Spleen (tissue), 11 donors: Measurements from ENCODE around the gene RPL31. TPM values are rescaled to one million over a fixed set of nuclear protein-coding genes. Genes with fewer than 3 reads are reported as not detected.
A peak's percentile ranks its signal among the peaks of the same experiment; 100 is the strongest.

ENCODE experiments used
- DNase-seq: peaks from one replicate; pipeline ENCODE4 v3.0.0-alpha.2; 2020
- H3K27ac ChIP-seq, 8 donors: fragments of 200-600 bp; sonication (generic) in 7 of 8; 1 replicate in 4 of 8; 2 replicates in 4 of 8; pipeline versions ENCODE4 v1.5.0 to v1.8.0; 2016 to 2021; ENCODE audit warnings: inconsistent platforms in 4 of 8, mild to moderate bottlenecking in 4 of 8, moderate library complexity in 1 of 8
- H3K27me3 ChIP-seq, 7 donors: fragments of 200-600 bp; sonication (generic) in 6 of 7; replicated peaks in 1 of 7; 1 replicate in 4 of 7; 2 replicates in 3 of 7; pipeline versions ENCODE4 v1.5.0 to v1.8.0; 2016 to 2021; ENCODE audit warnings: inconsistent platforms in 3 of 7, mild to moderate bottlenecking in 1 of 7
- H3K36me3 ChIP-seq, 6 donors: fragments of 200-600 bp; sonication (generic) in 5 of 6; 1 replicate in 4 of 6; 2 replicates in 2 of 6; pipeline versions ENCODE4 v1.5.0 to v1.8.0; 2016 to 2021; ENCODE audit warnings: inconsistent platforms in 2 of 6
- H3K4me1 ChIP-seq, 6 donors: fragments of 200-600 bp; sonication (generic) in 5 of 6; 1 replicate in 3 of 6; 2 replicates in 3 of 6; pipeline versions ENCODE4 v1.5.0 to v1.8.0; 2016 to 2021; ENCODE audit warnings: inconsistent platforms in 3 of 6
- H3K4me3 ChIP-seq, 8 donors: fragments of 200-600 bp; sonication (generic) in 7 of 8; 1 replicate in 4 of 8; 2 replicates in 4 of 8; pipeline versions ENCODE4 v1.5.0 to v1.8.0; 2016 to 2021; ENCODE audit warnings: inconsistent platforms in 4 of 8, mild to moderate bottlenecking in 4 of 8, moderate library complexity in 2 of 8
- H3K9me3 ChIP-seq, 8 donors: fragments of 200-600 bp; sonication (generic) in 7 of 8; 1 replicate in 4 of 8; 2 replicates in 4 of 8; pipeline versions ENCODE4 v1.5.0 to v1.8.0; 2016 to 2021; ENCODE audit warnings: inconsistent platforms in 4 of 8
- CTCF ChIP-seq, 11 experiments: fragments of 200-600 bp in 7 of 11; fragments of 450-650 bp in 4 of 11; sonication (generic) in 4 of 11; IDR thresholded peaks in 8 of 11; conservative IDR thresholded peaks in 3 of 11; 1 replicate in 7 of 11; 2 replicates in 4 of 11; pipeline versions ENCODE4 v1.4.0 to v1.8.0; 2016 to 2021; ENCODE audit warnings: antibody characterized with exemption in 11 of 11, inconsistent platforms in 4 of 11, mild to moderate bottlenecking in 1 of 11
- POLR2A ChIP-seq, 3 donors: fragments of 450-650 bp; IDR thresholded peaks; one replicate each; pipeline ENCODE4 v1.5.1; 2017; ENCODE audit warnings: antibody characterized with exemption in 3 of 3, mild to moderate bottlenecking in 1 of 3
- POLR2AphosphoS5 ChIP-seq, 3 donors: sonication (generic); formaldehyde crosslinking; IDR thresholded peaks; one replicate each; pipeline ENCODE4 v1.5.1; 2017; ENCODE audit warnings: antibody characterized with exemption in 3 of 3
- WGBS, 5 donors: extraction: QIAGEN DNeasy Blood & Tissue Kit in 3 of 5; methylation state at CpG; one replicate each; pipeline versions ENCODE4 v1.1.5 to v1.1.7; 2013 to 2018; 5-methylcytosine and 5-hydroxymethylcytosine counted together
- intact Hi-C: fragments of 100-400 bp; cut with DNase I; formaldehyde crosslinking; loops from one replicate; pipeline ENCODE4 v1.15.0; 2023; ENCODE audit warnings: low total_unique reads
- polyA plus RNA-seq, 3 donors: library from polyadenylated mRNA; stranded (reverse); fragments of 200-250 nt; gene quantifications; one replicate each; pipeline ENCODE4 v1.2.1, GENCODE V29; 2013
- total RNA-seq, 7 donors: library from RNA; depleted of rRNA in 3 of 7; stranded (reverse); fragments of >200 nt in 3 of 7; fragmentation: NEBNext Ultra II Directional in 4 of 7; extraction: Animal tissue kit (Norgen Biotek cat#: 25700) in 4 of 7; gene quantifications; one replicate each; pipeline versions ENCODE4 v1.1.0 to v1.2.1, GENCODE V29; 2016 to 2021
- donor health status: healthy with polysubstance abuse.
- donor health status: DM: no; HTN: no; CAD: no; lungs with moderate emphysema.
- donor health status: DM: no; HTN: no; CAD: no.
- donor health status: Bipolar disorder and iron deficiency.
- donor health status: healthy.
- donor health status: DM: no; HTN: no; CAD: no.
- donor health status: DM: yes; HTN: yes; CAD: no.

Gene RPL31
- total and polyA plus RNA-seq, 10 donors, result 876 to 10,502 (median 1,250) TPM

GRCh38 chr2:101052147-101052546 is 50.1 kb downstream of the RPL31 start:
- H3K27me3 ChIP-seq, result no peaks in the 10 kb centered on the region
- H3K9me3 ChIP-seq, result peaks cover 0 to 3% (median 0%) of the 10 kb centered on the region in 8 donors
- H3K27ac ChIP-seq, result peak overlapping the region in 3 of 8 donors; percentile 19 to 40 (median 34)
- H3K36me3 ChIP-seq, result peaks cover 0 to 84% (median 4%) of the 10 kb centered on the region in 6 donors
- H3K4me3 ChIP-seq, result no peak overlapping the region
- 80 to 95% (median 88%) methylated on average over 5 of the region's 5 CpGs for WGBS, 5 donors
- intact Hi-C loops, result no loop called here
- no peak for DNase-seq
- TF ChIP-seq POLR2AphosphoS5 (IDR thresholded peaks at IDR 0.05) (no peak), CTCF (IDR thresholded peaks at IDR 0.05 in 8 of 11, conservative IDR thresholded peaks at IDR 0.05 in 3 of 11) (no peak), POLR2A (IDR thresholded peaks at IDR 0.05) (no peak)
- peaks cover 0 to 8% (median 0%) of the 10 kb centered on the region in 6 donors for H3K4me1 ChIP-seq

GRCh38 chr2:101053117-101053516 is 51.0 kb downstream of the RPL31 start:
- H3K27me3 ChIP-seq, result no peaks in the 10 kb centered on the region
- peaks cover 0 to 84% (median 4%) of the 10 kb centered on the region in 6 donors for H3K36me3 ChIP-seq
- H3K9me3 ChIP-seq, result peaks cover 0 to 3% (median 0%) of the 10 kb centered on the region in 8 donors
- H3K4me3 ChIP-seq, result no peak overlapping the region
- peaks cover 0 to 8% (median 0%) of the 10 kb centered on the region in 6 donors for H3K4me1 ChIP-seq
- no peak for TF ChIP-seq CTCF (IDR thresholded peaks at IDR 0.05 in 8 of 11, conservative IDR thresholded peaks at IDR 0.05 in 3 of 11)
- TF ChIP-seq POLR2AphosphoS5 (IDR thresholded peaks at IDR 0.05), result no peak
- no peak for TF ChIP-seq POLR2A (IDR thresholded peaks at IDR 0.05)
- intact Hi-C loops, result no loop called here
- DNase-seq, result no peak
- no peak overlapping the region for H3K27ac ChIP-seq
- WGBS, 5 donors, result 74 to 91% (median 84%) methylated on average over 3 of the region's 3 CpGs

Other genes starting within 250 kb of the RPL31 start
- 10 to 100 TPM in 4 of 7 donors, 1 to 10 TPM in 3; 7.5 to 24.1 (median 10.6) TPM for gene NPAS2, start 182.2 kb upstream of the RPL31 start, total RNA-seq
- gene NPAS2, start 182.2 kb upstream of the RPL31 start, polyA plus RNA-seq, result 1 to 10 TPM; 2.4 to 3.7 (median 2.8) TPM
- 100 to 1,000 TPM in 1 of 7 donors, 10 to 100 TPM in 6; 23.8 to 104 (median 54.5) TPM for gene TBC1D8, start 149.1 kb downstream of the RPL31 start, total RNA-seq
- gene TBC1D8, start 149.1 kb downstream of the RPL31 start, polyA plus RNA-seq, result 10 to 100 TPM in 2 of 3 donors, 1 to 10 TPM in 1; 7.2 to 10.1 (median 10.1) TPM